ENCODE results near the gene QPCT.
"Not testable (repeated sequence)": the region's sequence is repeated elsewhere in the genome, so short reads cannot be mapped to it uniquely, and the experiment has no call there.

The QPCT gene

GRCh38 chr2:37344453-37345361 lies at the start of gene QPCT:
QPCT (plus strand) TSS chr2:37344630; CDS start chr2:37344732, 102 bp downstream.
- no peak for DNase-seq
- H3K27me3 ChIP-seq (ENCODE audit: insufficient read depth, low read depth, severe bottlenecking): no peaks in the 10 kb centered on the region
- H3K27ac ChIP-seq: no peak within 1 kb of the TSS

GRCh38 chr2:37294858-37295257 lies 49.6 kb upstream of the QPCT start:
- H3K27me3 ChIP-seq (ENCODE audit: insufficient read depth, low read depth, severe bottlenecking); DNase-seq; H3K9me3 ChIP-seq (ENCODE audit: severe bottlenecking); H3K27ac ChIP-seq; H3K4me3 ChIP-seq (ENCODE audit: low read depth, low read length): not testable (repeated sequence)
- peaks cover 57% of the 10 kb centered on the region for H3K36me3 ChIP-seq

More at GRCh38 chr2:37344453-37345361, at the start of gene QPCT:
- H3K36me3 ChIP-seq: no peaks in the 10 kb centered on the region
- no peak within 1 kb of the TSS for H3K4me3 ChIP-seq (ENCODE audit: low read depth, low read length)
- H3K9me3 ChIP-seq (ENCODE audit: severe bottlenecking): no peaks in the 10 kb centered on the region
- TF ChIP-seq CTCF (IDR thresholded peaks at IDR 0.05; ENCODE audit: low read depth, low read length): no peak

GRCh38 chr2:37295469-37296073 lies 48.9 kb upstream of the QPCT start:
- no peak for DNase-seq
- Histone ChIP-seq H3K27me3 (ENCODE audit: insufficient read depth, low read depth, severe bottlenecking) (no peaks in the 10 kb centered on the region), H3K4me3 (ENCODE audit: low read depth, low read length) (no peak overlapping the region), H3K36me3 (peaks cover 54% of the 10 kb centered on the region), H3K9me3 (ENCODE audit: severe bottlenecking) (no peaks in the 10 kb centered on the region), H3K27ac (no peak overlapping the region)
- no peak for TF ChIP-seq CTCF (IDR thresholded peaks at IDR 0.05; ENCODE audit: low read depth, low read length)

- no peak for TF ChIP-seq CTCF (IDR thresholded peaks at IDR 0.05; ENCODE audit: low read depth, low read length)
- H3K27ac ChIP-seq: no peak overlapping the region
- H3K27me3 ChIP-seq (ENCODE audit: insufficient read depth, low read depth, severe bottlenecking): no peaks in the 10 kb centered on the region
- no peaks in the 10 kb centered on the region for H3K9me3 ChIP-seq (ENCODE audit: severe bottlenecking)
- no peak overlapping the region for H3K4me3 ChIP-seq (ENCODE audit: low read depth, low read length)
- no peak for DNase-seq
- peaks cover 36% of the 10 kb centered on the region for H3K36me3 ChIP-seq
Observed at GRCh38 chr2:37297632-37298031, 46.8 kb upstream of the QPCT start.

- Histone ChIP-seq H3K27me3 (ENCODE audit: insufficient read depth, low read depth, severe bottlenecking) (no peaks in the 10 kb centered on the region), H3K27ac (no peak overlapping the region)
- no peak for TF ChIP-seq CTCF (IDR thresholded peaks at IDR 0.05; ENCODE audit: low read depth, low read length)
Observed at GRCh38 chr2:37300146-37300545, 44.3 kb upstream of the QPCT start.

GRCh38 chr2:37300578-37300977 lies 43.9 kb upstream of the QPCT start:
- TF ChIP-seq CTCF (IDR thresholded peaks at IDR 0.05; ENCODE audit: low read depth, low read length): no peak
- peaks cover 29% of the 10 kb centered on the region for H3K36me3 ChIP-seq
- H3K27ac ChIP-seq: no peak overlapping the region
- H3K4me3 ChIP-seq (ENCODE audit: low read depth, low read length): no peak overlapping the region
- no peaks in the 10 kb centered on the region for H3K9me3 ChIP-seq (ENCODE audit: severe bottlenecking)
- no peak for DNase-seq
- no peaks in the 10 kb centered on the region for H3K27me3 ChIP-seq (ENCODE audit: insufficient read depth, low read depth, severe bottlenecking)

More at GRCh38 chr2:37300146-37300545, 44.3 kb upstream of the QPCT start:
- H3K9me3 ChIP-seq (ENCODE audit: severe bottlenecking): no peaks in the 10 kb centered on the region
- no peak for DNase-seq
- peaks cover 34% of the 10 kb centered on the region for H3K36me3 ChIP-seq
- H3K4me3 ChIP-seq (ENCODE audit: low read depth, low read length): no peak overlapping the region

All from WERI-Rb-1 (cell line).